Measurements from ENCODE around the gene TNFAIP2.
"Not testable (repeated sequence)": the region's sequence is repeated elsewhere in the genome, so short reads cannot be mapped to it uniquely, and the experiment has no call there.

TNFAIP2 gene

DNA sequence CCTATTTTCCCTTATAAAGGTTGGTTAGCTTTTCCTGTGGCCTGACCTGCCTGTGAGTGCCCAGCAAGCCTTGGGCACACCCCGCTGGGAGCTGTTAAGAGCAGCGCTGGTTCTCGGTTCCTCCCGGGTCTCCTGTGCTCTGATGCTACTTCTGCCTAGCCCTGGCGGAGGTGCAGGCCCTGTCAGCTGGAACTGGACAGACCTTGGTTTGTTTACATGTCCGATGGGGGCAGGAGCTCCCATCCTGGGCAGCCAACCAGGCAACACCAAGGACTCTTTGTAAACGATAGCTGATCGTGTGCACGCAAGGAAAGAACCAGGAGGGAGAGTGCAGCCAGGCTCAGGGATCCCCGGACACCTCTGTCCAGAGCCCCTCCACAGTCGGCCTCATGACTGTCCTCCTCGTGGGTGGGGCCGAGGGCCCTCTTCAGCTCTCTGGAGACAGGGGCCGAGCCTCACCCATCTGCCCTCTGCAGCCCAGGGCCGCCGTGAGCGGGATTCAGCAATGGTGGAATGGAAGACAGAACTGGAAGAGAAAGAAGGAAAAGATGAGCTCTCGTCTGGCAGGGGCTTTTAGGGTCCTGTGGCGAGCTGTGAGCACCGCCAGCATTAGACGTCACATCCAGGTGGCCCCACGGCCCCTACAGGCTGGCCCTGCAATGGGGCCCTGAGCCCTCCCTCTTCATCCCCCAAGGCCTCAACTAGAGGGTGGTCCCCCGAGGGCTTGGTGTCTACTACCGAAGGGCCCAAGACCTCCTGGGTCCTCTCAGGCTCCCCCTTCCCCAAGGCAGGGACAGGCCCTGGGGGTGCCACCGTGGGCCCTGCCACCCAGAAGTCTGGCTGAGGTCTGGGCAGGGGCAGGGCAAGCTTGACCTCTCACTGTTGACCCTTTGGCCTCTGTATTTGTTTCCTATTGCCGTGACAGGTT lies 12.3 kb downstream of the TNFAIP2 start:
- no peak for DNase-seq (ENCODE audit: low read depth)

DNA sequence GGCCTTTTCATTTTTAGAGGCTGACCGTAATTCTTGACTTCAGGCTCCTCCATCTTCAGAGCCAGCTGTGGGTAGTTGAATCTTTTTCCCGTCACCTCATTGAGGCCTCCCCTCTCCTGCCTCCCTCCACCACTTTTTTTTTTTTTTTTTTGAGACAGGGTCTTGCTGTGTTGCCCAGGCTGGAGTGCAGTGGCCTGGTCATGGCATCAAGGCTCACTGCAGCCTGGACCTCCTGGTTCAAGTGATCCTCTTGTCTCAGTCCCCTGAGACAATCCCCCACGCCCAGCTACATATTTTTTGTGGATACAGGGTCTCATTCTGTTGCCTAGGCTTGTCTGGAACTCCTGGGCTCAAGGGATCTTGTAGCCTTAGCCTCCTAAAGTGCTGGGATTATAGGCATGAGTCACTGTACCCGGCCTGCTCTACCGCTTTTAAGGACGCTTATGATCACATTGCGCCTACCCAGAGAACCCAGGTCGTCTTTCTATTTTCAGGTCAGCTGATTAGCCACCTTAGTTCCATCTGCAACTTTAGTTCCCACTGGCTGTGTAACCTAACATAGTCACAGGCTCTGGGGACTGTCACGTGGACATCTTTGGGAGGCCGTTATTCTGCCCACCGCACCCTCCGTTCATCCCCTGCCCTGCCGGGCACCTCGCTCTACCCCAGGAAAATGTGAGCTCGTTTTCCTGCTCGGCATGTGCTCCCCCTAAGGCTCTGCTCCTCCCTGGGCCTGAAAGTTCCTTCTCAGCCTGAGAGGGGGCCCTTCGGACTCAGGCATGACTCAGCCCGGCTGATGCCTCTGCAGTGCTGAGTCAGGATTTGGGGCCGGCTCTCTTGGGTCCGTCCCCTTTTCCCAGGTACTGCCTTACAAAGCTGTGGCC lies 13.4 kb downstream of the TNFAIP2 start:
- no peak for DNase-seq (ENCODE audit: low read depth)

DNA sequence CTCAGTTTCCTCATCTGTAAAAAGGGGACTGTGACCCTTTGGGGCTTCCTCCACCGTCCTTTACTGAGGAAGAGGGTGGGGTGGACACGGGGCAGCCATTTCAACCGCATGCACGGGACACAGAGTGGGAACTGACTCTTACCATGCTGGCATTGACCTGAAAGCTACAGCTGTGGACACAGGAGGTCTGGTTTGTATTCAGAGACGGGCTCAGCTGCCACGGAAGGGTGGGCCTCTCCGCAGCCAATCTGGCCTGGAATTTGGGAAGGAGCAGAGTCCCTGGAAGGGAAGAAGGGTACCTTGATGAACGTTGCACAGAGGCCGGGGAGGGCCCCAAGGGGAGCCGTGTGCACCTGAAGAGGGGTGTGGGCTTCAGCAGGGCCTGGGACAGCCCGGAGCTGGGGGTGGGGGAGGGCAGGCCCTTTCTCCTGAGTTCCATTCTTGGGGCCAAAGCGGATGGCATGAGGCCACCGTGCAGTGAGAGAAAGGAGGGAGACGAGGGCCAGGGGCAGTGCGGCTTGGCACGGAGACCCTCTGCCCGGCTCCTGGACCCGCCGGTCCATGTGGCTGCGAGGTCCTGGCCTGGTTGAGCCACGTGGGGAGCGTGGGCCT lies 14.5 kb downstream of the TNFAIP2 start:
- no peak for DNase-seq (ENCODE audit: low read depth)

DNA sequence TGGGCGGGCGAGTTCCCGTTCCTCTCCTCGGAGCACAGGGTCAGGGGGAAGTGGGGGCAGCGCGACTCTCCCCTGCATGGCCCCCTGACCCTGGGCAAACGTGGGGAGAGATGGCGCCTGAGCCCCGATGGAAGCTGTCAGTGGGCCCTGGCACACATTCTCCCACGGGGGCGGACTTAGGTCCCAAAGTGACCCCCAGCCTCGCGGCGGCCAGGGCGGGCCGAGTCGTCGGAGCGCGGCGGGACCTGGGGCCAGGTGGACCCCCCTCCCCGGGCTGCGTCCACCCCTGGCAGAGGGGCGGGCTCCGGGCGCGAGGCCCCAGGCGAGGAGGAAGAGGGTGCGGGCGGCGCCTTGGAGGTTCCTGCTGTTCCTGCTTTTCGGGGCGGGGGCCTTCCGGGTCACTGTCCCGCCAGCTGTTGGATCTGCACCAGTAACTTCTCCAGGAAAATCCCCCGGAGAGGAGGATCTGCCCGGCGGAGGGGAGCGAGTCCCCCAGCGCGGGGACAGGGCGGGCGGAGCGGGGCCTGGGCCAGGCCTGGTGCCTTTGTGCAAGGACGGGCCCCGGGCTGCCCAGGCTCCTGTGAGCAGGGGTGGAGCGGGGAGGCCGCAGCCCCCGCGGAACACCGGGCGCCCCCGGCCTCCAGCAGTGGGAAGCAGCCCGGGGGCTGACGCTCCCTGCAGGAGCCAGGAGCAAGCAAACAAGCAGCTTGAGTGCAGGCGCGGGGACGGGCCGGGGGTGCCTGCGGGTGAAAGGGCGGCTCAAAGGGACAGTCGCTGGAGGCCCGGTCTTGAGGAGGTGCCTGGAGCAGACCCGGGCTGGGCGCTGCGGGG lies 15.3 kb downstream of the TNFAIP2 start:
- DNase-seq (ENCODE audit: low read depth) = no peak

DNA sequence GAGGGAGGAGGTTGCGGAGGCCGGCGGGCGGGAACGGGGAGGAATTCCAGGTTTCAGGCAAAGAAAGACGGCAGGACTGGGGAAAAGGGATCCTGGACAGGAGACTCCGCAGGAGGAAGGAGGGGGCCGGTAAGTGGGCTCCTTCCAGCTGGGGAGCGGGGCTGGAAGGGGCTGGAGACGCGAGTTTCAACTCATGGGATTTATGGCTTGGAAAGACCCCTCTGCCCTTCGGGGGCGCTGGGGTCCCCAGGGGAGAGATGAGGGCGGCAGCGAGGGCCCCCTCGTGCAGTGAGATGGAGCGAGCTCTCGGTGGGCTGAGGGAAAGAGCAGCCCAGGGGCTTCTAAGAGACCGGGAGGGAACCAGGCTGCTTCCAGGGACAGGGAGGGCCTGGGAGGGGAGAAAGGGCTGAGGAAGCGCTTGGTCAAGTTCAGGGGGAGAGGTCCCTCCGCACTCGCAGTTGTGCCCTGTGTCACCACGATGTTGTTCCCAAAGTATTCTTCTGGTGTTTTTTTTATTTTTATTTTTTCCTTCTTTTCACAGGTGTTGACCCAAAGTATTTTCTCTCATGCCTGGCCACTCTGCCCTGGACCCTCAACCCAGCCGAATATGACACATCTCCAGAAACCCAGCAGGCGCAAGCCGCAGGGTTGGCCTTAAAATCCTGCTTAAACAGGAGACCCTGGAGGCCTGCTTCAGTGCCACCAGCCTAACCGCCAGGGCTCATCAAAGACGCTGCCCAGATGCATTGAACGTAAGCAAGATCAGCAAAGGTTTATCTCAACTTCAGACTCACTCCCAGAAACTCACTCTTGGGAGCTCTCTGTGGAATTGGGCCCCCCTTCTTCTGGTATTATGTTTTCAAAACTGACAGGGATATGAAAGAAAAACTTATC lies 16.1 kb downstream of the TNFAIP2 start:
- no peak for DNase-seq (ENCODE audit: low read depth)

DNA sequence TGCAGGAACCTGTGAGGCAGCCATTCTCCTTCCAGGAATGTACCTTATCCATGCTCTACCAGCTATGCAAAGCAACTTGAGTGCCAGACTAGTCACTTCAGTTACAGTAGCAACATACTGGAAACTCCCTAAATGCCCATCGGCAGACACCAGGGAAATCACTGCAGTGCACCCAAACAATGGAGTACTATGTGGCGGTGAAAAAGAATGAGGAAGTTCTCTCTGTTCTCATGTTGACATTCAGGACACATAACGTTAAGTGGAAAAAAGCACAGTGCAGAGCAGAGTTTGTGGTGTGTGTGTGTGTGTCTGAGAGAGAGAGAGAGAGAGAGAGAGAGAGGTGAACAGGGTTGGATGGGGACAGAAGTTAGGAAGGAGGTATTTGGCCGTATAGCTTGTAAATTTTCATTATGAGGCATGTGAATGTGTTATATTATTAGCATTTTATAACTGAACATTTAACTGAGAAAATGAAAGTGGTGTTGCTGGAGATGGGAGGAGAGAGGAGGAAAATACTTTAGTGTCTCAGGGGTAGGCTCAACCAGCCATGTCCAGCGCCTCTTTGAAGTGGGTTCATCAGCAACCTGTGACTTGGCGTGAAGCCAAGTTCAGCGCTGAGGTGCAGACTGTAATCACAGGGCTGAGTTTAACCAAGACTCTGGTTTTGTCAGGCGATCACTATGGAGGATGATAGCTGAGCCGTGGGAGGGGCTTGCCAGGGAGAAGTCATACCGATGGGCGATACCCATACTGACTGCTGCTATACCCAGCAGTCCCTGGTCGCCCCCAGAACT lies 17.3 kb downstream of the TNFAIP2 start:
- no peak for DNase-seq (ENCODE audit: low read depth)

DNA sequence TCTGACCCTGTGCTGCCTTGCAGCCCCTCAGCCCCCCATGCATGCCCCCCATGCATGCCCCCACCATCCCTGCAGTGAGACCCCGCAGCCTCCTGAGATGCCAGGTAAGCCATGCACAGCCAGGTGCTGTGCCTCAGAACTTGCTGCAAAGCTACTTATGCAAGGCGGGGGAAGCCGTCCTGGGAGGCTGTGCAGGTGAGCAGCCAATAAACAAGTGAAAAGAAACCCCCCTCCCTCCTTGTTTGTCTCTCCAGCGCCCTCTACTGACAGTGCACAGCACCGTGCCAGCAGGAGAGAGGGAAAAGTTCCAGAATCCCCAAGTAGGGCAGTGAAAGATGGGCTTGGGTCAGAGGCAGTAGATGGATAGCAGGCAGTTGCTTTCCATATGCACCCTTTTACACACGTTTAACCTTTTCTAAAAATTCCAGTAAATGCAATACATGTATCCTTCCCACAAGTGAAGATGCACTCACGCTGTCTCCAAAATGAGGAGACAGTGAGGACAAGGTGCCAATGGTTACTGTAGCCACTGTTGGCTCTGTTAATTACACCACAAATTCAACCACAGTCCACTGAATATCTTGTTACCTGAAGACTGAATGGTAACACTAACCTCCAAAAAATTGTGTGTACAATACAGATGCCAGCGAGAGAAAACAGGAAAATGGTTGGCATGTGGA lies 18.0 kb downstream of the TNFAIP2 start:
- DNase-seq (ENCODE audit: low read depth) = no peak

DNA sequence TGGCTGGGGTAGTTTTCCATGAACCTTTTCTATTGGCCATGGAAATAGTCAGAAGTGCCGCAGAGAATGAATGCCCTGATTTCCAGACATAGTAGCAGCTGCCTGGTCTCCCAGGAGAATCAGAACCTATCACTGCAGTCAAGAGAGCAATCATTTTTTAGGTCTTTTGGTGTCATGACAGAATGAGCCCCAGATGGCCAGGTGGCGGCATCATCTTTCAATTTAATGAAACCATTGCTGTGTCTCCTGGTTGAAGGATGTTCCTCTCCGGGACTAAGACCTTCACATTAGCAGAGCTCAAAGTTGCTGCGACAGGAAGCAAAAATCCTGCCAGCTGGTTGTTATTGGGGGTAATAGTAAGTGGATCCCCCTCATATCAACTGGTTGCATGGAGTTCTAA lies 18.8 kb downstream of the TNFAIP2 start:
- no peak for DNase-seq (ENCODE audit: low read depth)

DNA sequence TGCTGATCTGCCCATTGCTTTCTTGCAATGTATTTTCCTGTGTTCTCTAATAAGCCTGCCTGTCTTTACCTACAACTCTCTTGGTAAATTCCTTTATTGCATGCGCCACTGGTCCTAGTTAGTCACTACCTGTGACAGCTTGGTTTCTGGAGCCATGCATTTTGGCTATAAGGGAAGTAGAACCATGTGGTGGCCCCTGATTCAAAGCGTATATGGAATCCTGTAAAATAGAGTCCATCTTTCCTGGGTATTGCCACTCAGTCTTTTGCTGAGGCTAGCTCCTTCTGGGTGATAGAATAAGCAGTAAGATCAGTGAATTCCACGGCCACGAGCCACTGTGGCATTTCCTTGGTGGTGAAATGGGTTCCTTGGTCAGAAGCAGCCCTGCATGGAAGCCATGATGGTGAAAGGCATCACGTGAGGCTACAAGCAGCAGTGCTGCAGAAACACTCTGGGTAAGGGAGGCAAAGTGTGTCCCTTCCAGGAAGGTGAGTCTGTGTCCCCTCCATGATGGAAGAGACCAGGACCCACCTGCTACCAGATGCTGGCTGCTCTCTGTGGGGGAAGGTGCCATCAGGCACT lies 19.6 kb downstream of the TNFAIP2 start:
- DNase-seq (ENCODE audit: low read depth) = no peak

DNA sequence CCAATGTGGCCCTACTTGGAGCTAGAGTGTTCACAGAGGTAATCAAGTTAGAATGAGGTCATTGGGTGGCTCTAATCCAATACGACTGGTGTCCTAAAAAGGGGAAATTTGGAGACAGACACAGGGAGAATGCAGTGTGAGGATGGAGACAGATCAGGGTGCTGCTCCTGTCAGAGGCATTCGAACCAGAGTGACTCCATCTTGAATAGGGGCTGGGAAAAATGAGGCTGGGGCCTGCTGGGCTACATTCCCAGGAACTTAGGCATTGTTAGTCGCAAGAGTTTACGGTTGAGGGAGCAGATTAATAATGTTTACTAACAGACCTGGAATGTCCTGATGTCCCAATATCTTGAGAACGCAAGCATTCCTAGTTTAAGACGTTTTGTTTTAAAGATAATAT lies 20.2 kb downstream of the TNFAIP2 start:
- no peak for DNase-seq (ENCODE audit: low read depth)

DNA sequence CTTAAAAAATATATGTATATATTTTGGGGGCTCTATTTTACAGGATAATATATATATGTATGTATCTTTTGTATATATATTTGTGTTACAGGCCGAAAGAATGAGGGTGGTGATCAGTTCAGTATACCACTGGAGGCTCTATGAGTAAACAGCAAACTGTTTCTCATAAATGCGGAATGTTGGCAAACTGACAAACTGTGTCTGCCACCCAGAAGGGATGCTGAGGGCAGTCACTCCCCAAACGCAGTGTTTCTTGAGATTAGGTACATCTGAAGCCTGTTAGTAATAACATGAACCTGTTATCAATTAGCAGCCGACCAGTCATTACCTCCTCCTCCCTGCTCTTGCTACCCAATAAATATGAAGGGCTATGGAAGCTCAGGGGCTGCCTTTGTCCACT lies 20.8 kb downstream of the TNFAIP2 start:
- peak; percentile 64 for DNase-seq (ENCODE audit: low read depth)

DNA sequence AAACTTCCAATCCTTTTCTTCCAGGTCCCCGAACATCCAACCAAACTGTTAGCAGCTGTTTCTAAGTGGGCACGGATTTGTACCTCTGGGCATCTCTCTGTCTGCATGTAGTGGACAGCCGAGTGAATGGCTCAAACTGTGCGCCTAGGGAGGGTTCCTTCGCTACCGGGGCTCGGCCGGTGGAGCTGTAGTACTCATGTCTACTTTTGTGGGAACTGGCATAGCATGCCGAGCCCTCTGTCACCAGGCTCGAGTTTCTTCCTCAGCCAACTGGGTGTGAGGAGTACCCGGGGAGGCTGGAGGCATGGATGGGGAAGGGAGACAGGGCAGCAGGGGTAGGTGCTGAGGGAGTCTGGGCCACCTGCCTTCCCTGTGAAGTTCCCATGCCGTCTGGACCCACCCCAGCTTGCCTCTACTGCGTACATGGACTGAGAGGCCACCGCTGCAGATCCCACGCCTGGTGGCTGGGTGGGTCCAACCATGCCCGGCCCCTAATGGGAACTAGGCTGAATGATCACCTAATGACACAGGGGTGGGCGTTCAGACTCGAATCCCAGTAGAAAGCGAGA lies 23.0 kb downstream of the TNFAIP2 start:
- no peak for DNase-seq (ENCODE audit: low read depth)

DNA sequence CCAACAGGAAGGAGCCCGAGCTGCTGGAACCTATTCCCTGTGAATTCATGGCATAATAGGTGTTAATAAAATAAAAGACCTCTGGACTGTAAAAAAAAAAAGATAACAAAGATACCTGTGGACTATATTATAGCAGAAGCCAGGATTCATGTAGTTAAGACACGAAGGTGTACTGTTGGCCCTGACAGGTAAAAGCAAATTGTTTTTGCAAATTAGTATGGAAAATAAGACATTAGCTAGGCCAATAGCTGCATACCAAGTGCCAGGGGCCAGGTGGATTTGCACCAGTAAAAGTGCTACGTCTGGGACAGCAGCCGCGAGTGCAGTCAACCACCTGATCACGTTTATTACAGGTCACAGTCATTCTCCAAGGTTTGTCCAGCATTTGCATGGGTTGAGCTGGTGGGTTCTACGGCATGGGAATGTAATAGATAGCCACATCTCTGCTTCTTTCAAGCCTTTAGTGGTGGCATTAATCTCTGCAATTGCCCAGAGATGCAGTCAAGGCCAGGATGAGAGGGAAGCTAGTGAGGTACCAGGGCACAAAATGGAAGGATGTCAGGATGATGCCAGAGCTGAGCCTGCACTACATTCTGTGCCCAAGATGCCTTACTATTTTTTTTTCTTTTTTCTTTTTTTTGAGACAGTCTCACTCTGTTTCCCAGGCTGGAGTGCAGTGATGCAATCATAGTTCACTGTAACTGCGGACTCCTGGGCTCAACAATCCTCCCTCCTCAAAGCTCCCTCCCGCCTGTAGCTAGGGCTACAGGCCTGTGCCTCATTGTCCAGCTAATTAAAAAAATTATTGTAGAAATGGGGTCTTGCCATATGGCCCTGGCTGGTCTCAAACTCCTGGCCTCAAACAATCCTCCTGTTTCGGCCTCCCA lies 26.3 kb downstream of the TNFAIP2 start:
- no peak for DNase-seq (ENCODE audit: low read depth)

DNA sequence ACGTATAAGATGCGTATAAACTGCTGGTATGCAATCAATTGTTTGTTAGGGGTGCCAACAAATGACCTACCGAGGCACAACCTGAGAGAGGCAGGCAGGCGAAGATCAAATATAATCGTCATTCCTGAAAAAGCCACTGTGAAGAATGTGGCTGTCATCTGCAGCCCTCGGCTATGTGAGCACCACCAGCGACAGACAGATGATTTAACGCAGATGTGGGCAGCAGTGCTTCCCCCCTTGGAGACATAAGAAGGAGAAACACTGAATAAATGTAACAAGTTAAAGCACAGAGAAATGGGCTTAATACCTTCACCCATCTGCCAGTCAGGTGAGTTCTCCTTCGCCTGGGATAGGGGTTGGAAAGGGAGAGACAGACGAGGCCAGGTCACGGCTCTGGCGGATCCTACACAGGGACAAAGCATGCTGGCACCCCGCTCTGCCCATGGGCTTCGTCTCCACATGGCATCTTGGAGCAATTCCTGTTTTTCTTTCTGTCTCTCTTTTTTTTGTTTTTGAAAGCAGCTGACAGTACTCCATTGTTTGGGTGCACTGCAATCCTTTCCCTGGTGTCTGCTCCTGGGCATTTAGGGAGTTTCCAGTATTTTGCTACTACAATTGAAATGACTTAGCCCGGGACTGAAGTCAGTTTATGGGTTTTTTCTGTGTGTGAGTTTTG lies 28.1 kb downstream of the TNFAIP2 start:
- no peak for DNase-seq (ENCODE audit: low read depth)

DNA sequence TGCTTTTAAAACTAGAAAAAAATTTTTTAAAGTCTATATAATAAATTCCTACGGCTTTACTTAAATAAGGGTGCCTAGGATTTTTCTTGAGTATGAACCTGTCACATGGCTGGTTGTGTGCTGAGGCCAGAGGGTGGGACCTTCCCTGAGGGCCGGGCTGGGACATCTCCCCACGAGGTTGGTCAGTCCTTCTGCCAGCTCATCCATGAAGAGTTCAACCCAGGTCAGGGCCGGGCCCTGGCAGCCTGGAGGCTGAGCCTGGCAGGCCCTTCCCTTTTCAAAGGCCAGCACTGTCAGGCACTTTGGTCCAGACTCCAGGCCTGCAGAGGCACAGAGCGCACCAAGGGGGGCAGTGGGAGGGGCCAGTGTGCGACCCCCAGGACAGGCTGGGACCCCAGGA lies 31.7 kb downstream of the TNFAIP2 start:
- peak; percentile 22 for DNase-seq (ENCODE audit: low read depth)

DNA sequence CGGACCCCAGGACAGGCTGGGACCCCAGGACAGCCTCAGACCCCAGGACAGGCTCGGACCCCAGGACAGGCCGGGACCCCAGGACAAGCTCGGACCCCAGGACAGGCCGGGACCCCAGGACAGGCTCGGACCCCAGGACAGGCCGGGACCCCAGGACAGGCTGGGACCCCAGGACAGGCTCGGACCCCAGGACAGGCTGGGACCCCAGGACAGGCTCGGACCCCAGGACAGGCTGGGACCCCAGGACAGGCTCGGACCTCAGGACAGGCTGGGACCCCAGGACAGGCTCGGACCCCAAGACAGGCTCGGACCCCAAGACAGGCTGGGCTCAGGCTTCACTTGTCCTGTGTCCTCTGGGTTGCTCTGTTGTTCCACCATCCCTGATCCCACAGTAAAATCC lies 32.2 kb downstream of the TNFAIP2 start:
- not testable (repeated sequence) for DNase-seq (ENCODE audit: low read depth)
